ENCODE results near the gene SLC7A11. TPM values are rescaled to one million over a fixed set of nuclear protein-coding genes. Genes with fewer than 3 reads are reported as not detected.
A peak's percentile ranks its signal among the peaks of the same experiment; 100 is the strongest.
"Not testable (repeated sequence)": the region's sequence is repeated elsewhere in the genome, so short reads cannot be mapped to it uniquely, and the experiment has no call there.

The SLC7A11 gene
- total and polyA plus RNA-seq, 3 experiments from 2014 or later, result 0.77 to 1.5 TPM; not detected in 1

DNA sequence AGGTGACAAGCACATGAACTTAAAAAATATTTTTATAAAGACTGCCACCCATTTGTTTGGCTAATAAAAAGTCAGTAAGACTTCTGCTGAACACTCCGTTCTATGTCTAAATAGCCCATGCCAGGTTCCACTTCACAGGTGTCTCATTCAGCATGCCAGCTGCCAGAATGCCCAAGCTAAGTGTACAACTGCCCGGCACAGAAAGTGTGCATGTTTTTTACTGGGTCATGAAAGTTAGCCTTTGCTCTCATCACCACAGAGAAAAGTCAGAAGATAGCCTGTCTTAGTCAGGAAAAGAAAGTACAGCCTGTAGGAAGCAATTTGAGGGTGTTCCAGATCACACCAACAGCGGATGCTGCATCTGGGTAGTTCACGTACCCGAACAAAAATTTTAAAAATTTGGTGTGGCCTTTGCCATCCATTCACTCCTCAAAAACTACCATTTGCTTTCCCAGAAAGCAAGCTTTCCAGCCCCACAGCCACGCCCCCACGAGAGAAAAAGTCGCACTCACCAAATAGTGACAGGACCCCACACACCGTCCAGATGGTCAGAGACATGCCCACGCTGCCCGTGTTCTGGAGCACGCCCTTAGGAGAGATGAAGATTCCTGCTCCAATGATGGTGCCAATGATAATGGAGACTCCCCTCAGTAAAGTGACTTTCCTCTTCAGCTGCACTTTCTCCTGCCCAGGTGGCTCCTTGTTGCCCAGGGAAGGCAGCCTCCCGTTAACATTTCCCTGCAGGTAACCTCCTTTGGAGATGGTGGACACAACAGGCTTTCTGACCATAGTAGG is 671 bp downstream of the SLC7A11 start:
- H3K4me1 ChIP-seq (ENCODE audit: insufficient read depth, low read length), result peaks cover 7% of the 10 kb centered on the region
- H3K36me3 ChIP-seq (ENCODE audit: insufficient read depth, low read length), result no peaks in the 10 kb centered on the region
- H3K9me3 ChIP-seq (ENCODE audit: low read length), result no peaks in the 10 kb centered on the region
- Mint-ChIP-seq H3K27me3 (no peaks in the 10 kb centered on the region), H3K4me3 (peak overlapping the region in 6 of 7 donors; percentile 12 to 81 (median 61)), H3K36me3 (no peaks in the 10 kb centered on the region), H3K27ac (peak overlapping the region in 1 of 8 donors; percentile 81), H3K4me1 (peaks cover 8 to 12% (median 8%) of the 10 kb centered on the region in 3 donors), H3K9me3 (peaks cover 0 to 7% (median 2%) of the 10 kb centered on the region in 5 donors)
- H3K4me3 ChIP-seq (ENCODE audit: low read length), result peak overlapping the region; percentile 42
- H3K27ac ChIP-seq (ENCODE audit: low read depth, low read length), result peak overlapping the region; percentile 66
- DNase-seq, result no peak
- ChIA-PET POLR2A (no interaction called here), CTCF (interaction anchor here (1.2 kb wide), 1 partner anchor 9 kb away, joined by 3 read pairs; no protein-coding TSS in a partner anchor)
- no peaks in the 10 kb centered on the region for H3K27me3 ChIP-seq (ENCODE audit: insufficient read depth, low read length, poor library complexity, severe bottlenecking)

GRCh38 chr4:138239491-138239890 is 2.7 kb downstream of the SLC7A11 start:
- peaks cover 8 to 12% (median 8%) of the 10 kb centered on the region in 3 donors for H3K4me1 Mint-ChIP-seq

DNA sequence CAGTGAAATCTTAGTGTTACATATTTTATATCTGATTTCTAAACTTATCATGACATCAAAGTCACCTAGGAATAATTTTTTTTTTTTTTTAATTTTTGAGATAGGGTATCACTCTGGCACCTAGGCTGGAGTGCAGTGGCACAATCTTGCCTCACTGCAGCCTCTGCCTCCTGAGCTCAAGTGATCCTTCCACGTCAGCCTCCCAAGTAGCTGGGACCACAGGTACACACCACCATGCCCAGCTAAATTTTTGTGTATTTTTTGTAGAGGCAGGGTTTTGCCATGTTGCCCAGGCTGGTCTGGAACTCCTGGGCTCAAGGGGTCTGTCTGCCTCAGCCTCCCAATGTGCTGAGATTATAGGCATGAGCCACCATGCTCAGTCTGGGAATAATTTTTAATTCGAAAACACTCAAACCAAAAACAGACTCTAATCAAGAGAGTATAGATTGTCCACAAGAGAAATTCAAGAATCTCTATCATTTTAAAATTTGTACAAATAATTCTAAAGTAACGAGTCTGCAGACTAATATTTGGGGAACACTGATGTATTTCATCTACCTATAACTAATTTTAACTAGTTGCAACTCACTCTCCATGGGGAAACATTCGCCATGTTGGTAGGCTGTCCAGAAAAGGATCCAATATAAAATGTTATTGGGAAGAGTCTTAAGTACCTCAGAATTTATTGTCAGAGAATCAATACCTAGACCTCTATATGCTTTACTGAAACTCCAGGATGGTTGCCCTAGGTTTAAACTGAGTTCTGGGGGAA is 3.4 kb downstream of the SLC7A11 start:
- H3K27me3 ChIP-seq (ENCODE audit: insufficient read depth, low read length, poor library complexity, severe bottlenecking), result no peaks in the 10 kb centered on the region
- Mint-ChIP-seq H3K36me3 (no peaks in the 10 kb centered on the region), H3K27ac (no peak overlapping the region), H3K4me1 (peaks cover 8 to 12% (median 8%) of the 10 kb centered on the region in 3 donors), H3K27me3 (no peaks in the 10 kb centered on the region), H3K9me3 (peaks cover 0 to 6% (median 4%) of the 10 kb centered on the region in 5 donors), H3K4me3 (no peak overlapping the region)
- H3K36me3 ChIP-seq (ENCODE audit: insufficient read depth, low read length), result no peaks in the 10 kb centered on the region
- H3K9me3 ChIP-seq (ENCODE audit: low read length), result no peaks in the 10 kb centered on the region
- peaks cover 7% of the 10 kb centered on the region for H3K4me1 ChIP-seq (ENCODE audit: insufficient read depth, low read length)
- ChIA-PET POLR2A (no interaction called here), CTCF (no interaction called here)
- peak overlapping the region; percentile 22 for H3K27ac ChIP-seq (ENCODE audit: low read depth, low read length)
- no peak for DNase-seq
- no peak overlapping the region for H3K4me3 ChIP-seq (ENCODE audit: low read length)

More at GRCh38 chr4:138239491-138239890, 2.7 kb downstream of the SLC7A11 start:
- H3K36me3 Mint-ChIP-seq, result no peaks in the 10 kb centered on the region
- ChIA-PET CTCF (no interaction called here), POLR2A (no interaction called here)
- H3K27ac Mint-ChIP-seq, result no peak overlapping the region
- H3K4me3 Mint-ChIP-seq, result no peak overlapping the region
- no peaks in the 10 kb centered on the region for H3K9me3 ChIP-seq (ENCODE audit: low read length)
- H3K36me3 ChIP-seq (ENCODE audit: insufficient read depth, low read length), result no peaks in the 10 kb centered on the region
- H3K4me3 ChIP-seq (ENCODE audit: low read length), result no peak overlapping the region
- H3K27me3 Mint-ChIP-seq, result no peaks in the 10 kb centered on the region
- peaks cover 0 to 8% (median 4%) of the 10 kb centered on the region in 5 donors for H3K9me3 Mint-ChIP-seq
- H3K27ac ChIP-seq (ENCODE audit: low read depth, low read length), result peak overlapping the region; percentile 39
- DNase-seq, result no peak
- H3K4me1 ChIP-seq (ENCODE audit: insufficient read depth, low read length), result peaks cover 7% of the 10 kb centered on the region
- no peaks in the 10 kb centered on the region for H3K27me3 ChIP-seq (ENCODE audit: insufficient read depth, low read length, poor library complexity, severe bottlenecking)

- H3K4me1 ChIP-seq (ENCODE audit: insufficient read depth, low read length); H3K4me3 ChIP-seq (ENCODE audit: low read length); DNase-seq; POLR2A ChIA-PET; CTCF ChIA-PET; H3K9me3 Mint-ChIP-seq; H3K9me3 ChIP-seq (ENCODE audit: low read length); H3K27ac Mint-ChIP-seq; H3K36me3 Mint-ChIP-seq; H3K27me3 Mint-ChIP-seq; H3K4me1 Mint-ChIP-seq; H3K27me3 ChIP-seq (ENCODE audit: insufficient read depth, low read length, poor library complexity, severe bottlenecking); H3K27ac ChIP-seq (ENCODE audit: low read depth, low read length); H3K36me3 ChIP-seq (ENCODE audit: insufficient read depth, low read length); H3K4me3 Mint-ChIP-seq: not testable (repeated sequence)
Observed at GRCh38 chr4:138237132-138237531, 5.0 kb downstream of the SLC7A11 start.

DNA sequence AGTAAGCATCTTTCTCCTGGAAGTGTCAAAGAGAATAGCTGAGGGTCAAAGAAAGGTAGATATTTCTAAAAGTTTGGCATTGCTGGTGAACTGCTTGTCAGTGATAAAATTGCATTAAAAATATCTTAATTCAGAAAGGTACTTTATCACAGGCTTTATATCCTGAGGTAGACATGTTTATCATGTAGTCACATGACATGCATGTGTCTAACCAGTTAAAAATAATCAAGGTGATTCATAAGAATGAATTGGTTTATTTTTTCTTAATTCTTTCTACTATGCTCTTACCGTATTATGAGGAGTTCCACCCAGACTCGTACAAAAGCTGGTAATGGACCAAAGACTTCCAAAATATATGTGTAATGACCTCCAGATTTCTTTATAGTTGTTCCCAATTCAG is 6.1 kb downstream of the SLC7A11 start:
- Histone ChIP-seq H3K4me1 (ENCODE audit: insufficient read depth, low read length) (no peaks in the 10 kb centered on the region), H3K9me3 (ENCODE audit: low read length) (no peaks in the 10 kb centered on the region), H3K27ac (ENCODE audit: low read depth, low read length) (no peak overlapping the region), H3K4me3 (ENCODE audit: low read length) (no peak overlapping the region), H3K36me3 (ENCODE audit: insufficient read depth, low read length) (no peaks in the 10 kb centered on the region), H3K27me3 (ENCODE audit: insufficient read depth, low read length, poor library complexity, severe bottlenecking) (no peaks in the 10 kb centered on the region)
- H3K4me1 Mint-ChIP-seq, result no peaks in the 10 kb centered on the region
- CTCF ChIA-PET, result no interaction called here
- no peak for DNase-seq
- H3K27me3 Mint-ChIP-seq, result no peaks in the 10 kb centered on the region
- no peak overlapping the region for H3K27ac Mint-ChIP-seq
- H3K36me3 Mint-ChIP-seq, result no peaks in the 10 kb centered on the region
- POLR2A ChIA-PET, result no interaction called here
- H3K9me3 Mint-ChIP-seq, result peaks cover 0 to 6% (median 4%) of the 10 kb centered on the region in 5 donors
- H3K4me3 Mint-ChIP-seq, result no peak overlapping the region

- no peaks in the 10 kb centered on the region for H3K27me3 ChIP-seq (ENCODE audit: insufficient read depth, low read length, poor library complexity, severe bottlenecking)
- no peaks in the 10 kb centered on the region for H3K4me1 ChIP-seq (ENCODE audit: insufficient read depth, low read length)
- H3K4me3 Mint-ChIP-seq, result no peak overlapping the region
- no peaks in the 10 kb centered on the region for H3K36me3 Mint-ChIP-seq
- no peaks in the 10 kb centered on the region for H3K9me3 ChIP-seq (ENCODE audit: low read length)
- H3K4me1 Mint-ChIP-seq, result no peaks in the 10 kb centered on the region
- H3K4me3 ChIP-seq (ENCODE audit: low read length), result no peak overlapping the region
- H3K27ac ChIP-seq (ENCODE audit: low read depth, low read length), result no peak overlapping the region
- DNase-seq, result no peak
- H3K27ac Mint-ChIP-seq, result no peak overlapping the region
- H3K9me3 Mint-ChIP-seq, result peaks cover 0 to 6% (median 4%) of the 10 kb centered on the region in 5 donors
- H3K36me3 ChIP-seq (ENCODE audit: insufficient read depth, low read length), result no peaks in the 10 kb centered on the region
- no peaks in the 10 kb centered on the region for H3K27me3 Mint-ChIP-seq
- CTCF ChIA-PET, result no interaction called here
- POLR2A ChIA-PET, result no interaction called here
Observed at GRCh38 chr4:138235419-138235952, 6.7 kb downstream of the SLC7A11 start.

- H3K36me3 ChIP-seq (ENCODE audit: insufficient read depth, low read length), result no peaks in the 10 kb centered on the region
- no peak overlapping the region for H3K4me3 ChIP-seq (ENCODE audit: low read length)
- ChIA-PET CTCF (no interaction called here), POLR2A (no interaction called here)
- Mint-ChIP-seq H3K36me3 (no peaks in the 10 kb centered on the region), H3K4me1 (no peaks in the 10 kb centered on the region), H3K27me3 (no peaks in the 10 kb centered on the region), H3K4me3 (no peak overlapping the region), H3K9me3 (peaks cover 0 to 6% (median 0%) of the 10 kb centered on the region in 5 donors), H3K27ac (no peak overlapping the region)
- H3K27me3 ChIP-seq (ENCODE audit: insufficient read depth, low read length, poor library complexity, severe bottlenecking), result no peaks in the 10 kb centered on the region
- H3K4me1 ChIP-seq (ENCODE audit: insufficient read depth, low read length), result no peaks in the 10 kb centered on the region
- DNase-seq, result no peak
- H3K27ac ChIP-seq (ENCODE audit: low read depth, low read length), result no peak overlapping the region
- no peaks in the 10 kb centered on the region for H3K9me3 ChIP-seq (ENCODE audit: low read length)
Observed at GRCh38 chr4:138234248-138234647, 7.9 kb downstream of the SLC7A11 start.

Measured in CD8-positive, alpha-beta memory T cell (primary cell).